Muscle of leg (tissue), 16 donors: Measurements from ENCODE around the gene GAGE12G. TPM values are rescaled to one million over a fixed set of nuclear protein-coding genes. Genes with fewer than 3 reads are reported as not detected.
"Not testable (repeated sequence)": the region's sequence is repeated elsewhere in the genome, so short reads cannot be mapped to it uniquely, and the experiment has no call there.

ENCODE experiments used
- DNase-seq: peaks from one replicate; pipeline ENCODE4 v3.0.0; 2013
- H3K27ac ChIP-seq: one replicate; pipeline ENCODE4 v1.5.1; 2013; ENCODE audit warnings: mild to moderate bottlenecking, low read length, control low read depth
- H3K27me3 ChIP-seq: one replicate; pipeline ENCODE4 v1.6.1; 2013; ENCODE audit warnings: low read length; ENCODE audit not compliant: control insufficient read depth, insufficient read depth
- H3K36me3 ChIP-seq: one replicate; pipeline ENCODE4 v1.6.1; 2013; ENCODE audit warnings: low read length; ENCODE audit not compliant: control insufficient read depth, insufficient read depth
- H3K4me1 ChIP-seq: one replicate; pipeline ENCODE4 v1.6.1; 2013; ENCODE audit warnings: low read length; ENCODE audit not compliant: control insufficient read depth, insufficient read depth
- H3K4me3 ChIP-seq: one replicate; pipeline ENCODE4 v1.5.1; 2013; ENCODE audit warnings: low read length, control low read depth
- H3K9me3 ChIP-seq: replicated peaks from 2 replicates; pipeline ENCODE4 v1.6.1; 2013; ENCODE audit warnings: low read depth, low read length; ENCODE audit not compliant: control insufficient read depth
- WGBS: methylation state at CpG from one replicate; pipeline ENCODE4 v1.1.5; 2013; ENCODE audit warnings: missing lambda C conversion rate; ENCODE audit not compliant: insufficient coverage; 5-methylcytosine and 5-hydroxymethylcytosine counted together
- long read RNA-seq, 11 donors: transcript quantifications; one replicate each; lab custom pipeline, GENCODE V29; 2026
- polyA plus RNA-seq, 8 donors: library from polyadenylated mRNA; unstranded; fragments of 120-200 nt; gene quantifications; one replicate each; pipeline versions ENCODE4 v1.2.1 to v1.2.3, GENCODE V29; 2013; ENCODE audit warnings: inconsistent platforms in 1 of 8, low replicate concordance in 1 of 8; ENCODE audit not compliant: insufficient read length in 8 of 8, insufficient read depth in 1 of 8
- total RNA-seq: library from RNA; stranded (reverse); fragments of 120-200 nt; gene quantifications from one replicate; pipeline ENCODE4 v1.2.4, GENCODE V29; 2013

GAGE12G gene, protein sequence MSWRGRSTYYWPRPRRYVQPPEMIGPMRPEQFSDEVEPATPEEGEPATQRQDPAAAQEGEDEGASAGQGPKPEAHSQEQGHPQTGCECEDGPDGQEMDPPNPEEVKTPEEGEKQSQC
- total RNA-seq (not detected), polyA plus RNA-seq (not detected)
- long read RNA-seq, donor 1: 0 reads
- long read RNA-seq, donor 2: 0 reads
- long read RNA-seq, donor 3: 0 reads
- long read RNA-seq, donor 4: 0 reads
- long read RNA-seq, donor 5: 0 reads
- long read RNA-seq, donor 6: 0 reads
- long read RNA-seq, donor 7: 0 reads
- long read RNA-seq, donor 8: 0 reads
- long read RNA-seq, donor 9: 0 reads
- long read RNA-seq, donor 10: 0 reads
- long read RNA-seq, donor 11: 0 reads

DNA sequence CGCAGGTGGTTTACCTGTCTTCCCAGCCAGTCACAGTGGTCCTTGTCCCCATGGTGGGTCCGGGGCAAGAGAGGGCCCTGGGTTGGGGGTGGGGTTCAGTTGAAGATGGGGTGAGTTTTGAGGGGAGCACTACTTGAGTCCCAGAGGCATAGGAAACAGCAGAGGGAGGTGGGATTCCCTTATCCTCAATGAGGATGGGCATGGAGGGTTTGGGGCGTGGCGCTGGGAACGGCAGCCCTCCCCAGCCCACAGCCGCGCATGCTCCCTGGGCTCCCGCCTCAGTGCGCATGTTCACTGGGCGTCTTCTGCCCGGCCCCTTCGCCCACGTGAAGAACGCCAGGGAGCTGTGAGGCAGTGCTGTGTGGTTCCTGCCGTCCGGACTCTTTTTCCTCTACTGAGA is at the start of gene GAGE12G:
Gene GAGE12G (plus strand): TSS at position 301 of the 400 bp plus-strand sequence. CDS start 1,155 bp downstream, outside the sequence.
- not testable (repeated sequence) for H3K27me3 ChIP-seq, H3K9me3 ChIP-seq, H3K36me3 ChIP-seq, DNase-seq, H3K4me1 ChIP-seq, H3K4me3 ChIP-seq, H3K27ac ChIP-seq
- WGBS: no CpG with 5 or more reads among the region's 16 CpGs

GRCh38 chrX:49531877-49532276 is 38.3 kb upstream of the GAGE12G start, which contains the start of gene GAGE12C:
GAGE12C (plus strand) TSS chrX:49532177; CDS start chrX:49533332, 1,155 bp downstream.
- not testable (repeated sequence) for H3K4me1 ChIP-seq, H3K36me3 ChIP-seq, H3K9me3 ChIP-seq, H3K27me3 ChIP-seq, H3K27ac ChIP-seq, DNase-seq, H3K4me3 ChIP-seq
- WGBS: no CpG with 5 or more reads among the region's 16 CpGs

GRCh38 chrX:49541433-49541832 is 28.8 kb upstream of the GAGE12G start, which contains the start of gene GAGE12D:
GAGE12D (plus strand) TSS chrX:49541733; CDS start chrX:49542888, 1,155 bp downstream.
- not testable (repeated sequence) for H3K9me3 ChIP-seq, H3K4me3 ChIP-seq, H3K4me1 ChIP-seq, H3K27me3 ChIP-seq, DNase-seq, H3K27ac ChIP-seq, H3K36me3 ChIP-seq
- WGBS: no CpG with 5 or more reads among the region's 16 CpGs

- H3K27ac ChIP-seq, H3K4me1 ChIP-seq, H3K9me3 ChIP-seq, H3K36me3 ChIP-seq, H3K27me3 ChIP-seq, H3K4me3 ChIP-seq, DNase-seq: not testable (repeated sequence)
- WGBS: no CpG with 5 or more reads among the region's 16 CpGs
These were observed 19.2 kb upstream of the GAGE12G start, which contains the start of gene GAGE12E for GRCh38 chrX:49550989-49551388. GAGE12E (plus strand) TSS chrX:49551289; CDS start chrX:49552444, 1,155 bp downstream.

GRCh38 chrX:49560542-49560941 is 9.7 kb upstream of the GAGE12G start, which contains the start of gene GAGE12F:
GAGE12F (plus strand) TSS chrX:49560842; CDS start chrX:49561997, 1,155 bp downstream.
- no CpG with 5 or more reads among the region's 16 CpGs for whole genome bisulfite sequencing
- not testable (repeated sequence) for H3K27ac ChIP-seq, H3K4me3 ChIP-seq, H3K27me3 ChIP-seq, DNase-seq, H3K4me1 ChIP-seq, H3K9me3 ChIP-seq, H3K36me3 ChIP-seq

- H3K36me3 ChIP-seq, H3K27me3 ChIP-seq, DNase-seq, H3K27ac ChIP-seq, H3K9me3 ChIP-seq, H3K4me3 ChIP-seq, H3K4me1 ChIP-seq: not testable (repeated sequence)
- WGBS: no CpG with 5 or more reads among the region's 11 CpGs
These were observed 1.5 kb upstream of the GAGE12G start for GRCh38 chrX:49568728-49569127.

GRCh38 chrX:49569152-49569551 is 1.0 kb upstream of the GAGE12G start:
- not testable (repeated sequence) for H3K27ac ChIP-seq, H3K9me3 ChIP-seq, H3K36me3 ChIP-seq, H3K27me3 ChIP-seq, DNase-seq, H3K4me1 ChIP-seq, H3K4me3 ChIP-seq
- WGBS: no CpG with 5 or more reads among the region's 13 CpGs

DNA sequence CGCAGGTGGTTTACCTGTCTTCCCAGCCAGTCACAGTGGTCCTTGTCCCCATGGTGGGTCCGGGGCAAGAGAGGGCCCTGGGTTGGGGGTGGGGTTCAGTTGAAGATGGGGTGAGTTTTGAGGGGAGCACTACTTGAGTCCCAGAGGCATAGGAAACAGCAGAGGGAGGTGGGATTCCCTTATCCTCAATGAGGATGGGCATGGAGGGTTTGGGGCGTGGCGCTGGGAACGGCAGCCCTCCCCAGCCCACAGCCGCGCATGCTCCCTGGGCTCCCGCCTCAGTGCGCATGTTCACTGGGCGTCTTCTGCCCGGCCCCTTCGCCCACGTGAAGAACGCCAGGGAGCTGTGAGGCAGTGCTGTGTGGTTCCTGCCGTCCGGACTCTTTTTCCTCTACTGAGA is 9.4 kb downstream of the GAGE12G start, which contains the start of gene GAGE12H:
Gene GAGE12H (plus strand): TSS at position 301 of the 400 bp plus-strand sequence. CDS start 1,155 bp downstream, outside the sequence.
- WGBS: no CpG with 5 or more reads among the region's 16 CpGs
- H3K9me3 ChIP-seq, H3K27ac ChIP-seq, H3K27me3 ChIP-seq, H3K4me1 ChIP-seq, H3K4me3 ChIP-seq, H3K36me3 ChIP-seq, DNase-seq: not testable (repeated sequence)

GRCh38 chrX:49589196-49589595 is 19.0 kb downstream of the GAGE12G start, which contains the start of gene GAGE2A:
GAGE2A (plus strand) TSS chrX:49589496; CDS start chrX:49590651, 1,155 bp downstream.
- H3K27ac ChIP-seq, H3K27me3 ChIP-seq, H3K36me3 ChIP-seq, H3K4me1 ChIP-seq, H3K4me3 ChIP-seq, H3K9me3 ChIP-seq, DNase-seq: not testable (repeated sequence)
- no CpG with 5 or more reads among the region's 16 CpGs for WGBS

DNA sequence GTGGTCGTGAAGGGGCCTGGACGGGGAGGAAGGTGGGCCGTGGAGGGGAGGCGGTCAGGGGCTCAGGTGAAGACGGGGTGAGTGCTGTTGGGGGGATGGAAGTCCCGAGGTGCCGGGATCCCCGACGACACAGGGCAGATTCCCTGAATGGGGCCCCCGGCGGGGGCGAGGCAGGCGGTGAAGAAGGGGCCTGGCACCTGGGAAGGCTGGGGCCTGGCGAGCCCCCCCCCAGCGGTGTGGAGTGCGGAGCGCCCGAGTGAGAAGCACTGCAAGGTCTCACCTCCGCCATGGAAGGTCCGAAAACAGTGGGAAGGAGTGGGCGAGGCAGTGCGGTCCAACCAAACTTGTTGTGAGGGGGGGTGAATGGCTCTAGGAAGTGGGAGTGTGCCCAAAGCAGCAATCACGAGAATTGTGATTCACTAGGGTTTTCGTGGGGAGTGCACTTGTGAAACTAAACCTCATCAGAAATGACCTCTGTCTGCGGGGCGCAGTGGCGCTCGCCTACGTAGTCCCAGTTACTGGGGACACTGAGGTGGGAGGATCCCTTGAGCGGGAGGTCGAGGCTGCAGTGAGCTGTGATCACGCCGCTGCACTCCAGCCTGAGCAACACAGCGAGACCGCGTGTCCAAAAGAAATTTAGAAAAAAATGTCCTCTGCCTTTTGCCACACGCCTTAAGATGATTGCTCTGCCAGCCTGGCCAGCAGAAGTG is 19.7 kb downstream of the GAGE12G start:
- WGBS: 92% methylated on average over 15 of the region's 37 CpGs
- not testable (repeated sequence) for H3K27me3 ChIP-seq, H3K9me3 ChIP-seq, H3K4me3 ChIP-seq, H3K36me3 ChIP-seq, H3K27ac ChIP-seq, H3K4me1 ChIP-seq, DNase-seq
